Panc1 (cell line): ENCODE measurements around the gene REV1. TPM values are rescaled to one million over a fixed set of nuclear protein-coding genes. Genes with fewer than 3 reads are reported as not detected.

Source experiments
- ATAC-seq: fragments of 200-7000 bp; cut with Tn5 transposase; 2 replicates; pipeline ENCODE4 v1.9.1; 2020; ENCODE audit warnings: mild to moderate bottlenecking, moderate library complexity
- BruUV-seq: library from RNA; stranded (reverse); fragments of 400-500 nt; replicated peaks from 2 replicates; lab custom pipeline; 2021; lab: Mats Ljungman, UMichigan
- CTCF ChIA-PET: fragments of 300-600 bp; sonication (Branson Sonifier 250); formaldehyde crosslinking; loops from one replicate; lab custom pipeline; 2022; ENCODE audit warnings: antibody characterized with exemption; lab: Charles Lee
- POLR2A ChIA-PET: fragments of 300-600 bp; sonication (Branson Sonifier 250); formaldehyde crosslinking; loops from one replicate; lab custom pipeline; 2022; ENCODE audit warnings: antibody characterized with exemption; lab: Charles Lee
- DNase-seq: peaks from one replicate; pipeline ENCODE4 v3.0.0-alpha.2; 2010; ENCODE audit warnings: low read depth, low spot score
- H3K27ac ChIP-seq: 2 replicates; pipeline ENCODE4 v1.5.1; 2011; ENCODE audit warnings: mild to moderate bottlenecking, low read length, inconsistent platforms
- H3K27me3 ChIP-seq: fragments of 200-500 bp; sonication (Bioruptor generic); 2 replicates; pipeline ENCODE4 v1.6.0; 2014; ENCODE audit warnings: low read length, inconsistent platforms; ENCODE audit not compliant: control insufficient read depth, insufficient read depth
- H3K36me3 ChIP-seq: fragments of 200-500 bp; sonication (Bioruptor generic); 2 replicates; pipeline ENCODE4 v1.5.1; 2014; ENCODE audit warnings: inconsistent platforms, mild to moderate bottlenecking, low read length, moderate library complexity; ENCODE audit not compliant: control insufficient read depth, insufficient read depth
- H3K4me1 ChIP-seq: 2 replicates; pipeline ENCODE4 v1.5.1; 2011; ENCODE audit warnings: inconsistent platforms, mild to moderate bottlenecking, low read length, moderate library complexity; ENCODE audit not compliant: control insufficient read depth, insufficient read depth
- H3K4me3 ChIP-seq, 2 experiments: 2 replicates each; pipeline ENCODE4 v1.5.1; 2011 to 2012; ENCODE audit warnings: low read depth in 2 of 2, low read length in 2 of 2, mild to moderate bottlenecking in 2 of 2, inconsistent platforms in 1 of 2, moderate library complexity in 1 of 2
- H3K9me3 ChIP-seq: fragments of 200-500 bp; sonication (Bioruptor generic); 2 replicates; pipeline ENCODE4 v1.5.1; 2014; ENCODE audit warnings: low read depth, mild to moderate bottlenecking, inconsistent platforms, low read length, moderate library complexity; ENCODE audit not compliant: control insufficient read depth, insufficient read depth
- POLR2AphosphoS5 ChIP-seq: IDR thresholded peaks from 2 replicates; pipeline ENCODE4 v1.6.1; 2012; ENCODE audit warnings: mild to moderate bottlenecking, low read depth, low read length, moderate library complexity
- SIN3A ChIP-seq: IDR thresholded peaks from 2 replicates; pipeline ENCODE4 v1.6.1; 2012; ENCODE audit warnings: low read depth, mild to moderate bottlenecking, low read length, moderate library complexity, borderline replicate concordance; ENCODE audit not compliant: insufficient read depth
- TCF7L2 ChIP-seq: IDR thresholded peaks from 2 replicates; pipeline ENCODE4 v1.6.1; 2011; ENCODE audit warnings: mild to moderate bottlenecking, low read depth, low read length, inconsistent platforms
- in situ Hi-C: cut with HindIII; loops from 2 replicates; pipeline ENCODE4 v1.10.0; 2016; ENCODE audit warnings: low sequenced_read_pairs, low pct_unique_long_range_greater_than_20kb
- intact Hi-C: fragments of 100-400 bp; cut with micrococcal nuclease; formaldehyde crosslinking; loops from one replicate; pipeline ENCODE4 v1.10.0; 2022; ENCODE audit not compliant: unreplicated experiment
- total RNA-seq: library from RNA; stranded (reverse); gene quantifications from one replicate; pipeline ENCODE4 v1.2.1, GENCODE V29; 2021; ENCODE audit not compliant: unreplicated experiment
- TF ChIP-seq, protein P1 (sequence below), 2 experiments: IDR thresholded peaks; 2 replicates each; pipeline ENCODE4 v1.6.1; 2011 to 2012; ENCODE audit warnings: low read depth in 2 of 2, control low read depth in 1 of 2, low read length in 1 of 2, mild to moderate bottlenecking in 1 of 2, moderate library complexity in 1 of 2; ENCODE audit not compliant: insufficient read depth in 1 of 2
- TF ChIP-seq, protein P2 (sequence below): fragments of 450-650 bp; IDR thresholded peaks from 2 replicates; pipeline ENCODE4 v1.5.1; 2017; ENCODE audit warnings: mild to moderate bottlenecking

REV1 gene
- total RNA-seq, 1 experiment from 2014 or later: 35.0 TPM

DNA sequence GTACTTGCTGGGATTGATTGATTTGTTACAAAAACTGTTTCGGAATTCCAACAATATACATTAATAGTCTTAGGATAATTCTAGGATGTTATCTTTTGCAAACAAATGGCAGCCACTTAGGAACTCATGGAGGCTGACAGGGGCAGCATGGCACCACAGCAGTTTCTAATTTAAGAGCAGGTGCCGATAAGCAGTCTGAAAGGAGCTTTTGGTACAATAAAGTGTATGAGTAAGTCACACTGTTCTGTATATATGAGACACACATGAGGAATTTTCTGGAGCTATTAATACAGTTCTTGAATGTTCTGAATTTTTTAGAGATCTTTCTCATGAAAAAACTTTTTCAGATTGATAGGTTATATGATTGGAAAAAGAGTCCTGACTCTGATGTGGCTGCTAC, 100.4 kb downstream of the REV1 start:
- ATAC-seq (no peak), DNase-seq (no peak)
- intact Hi-C loops: no loop called here

GRCh38 chr2:99388892-99389291, 100.9 kb downstream of the REV1 start:
- DNase-seq (no peak), ATAC-seq (no peak)
- H3K27me3 ChIP-seq: no peaks in the 10 kb centered on the region
- H3K9me3 ChIP-seq: no peaks in the 10 kb centered on the region
- no peaks in the 10 kb centered on the region for H3K4me1 ChIP-seq
- H3K27ac ChIP-seq: no peak overlapping the region
- intact Hi-C loops (no loop called here), in situ Hi-C loops (no loop called here)
- no peak overlapping the region for H3K4me3 ChIP-seq
- no TSS peak for BruUV-seq
- H3K36me3 ChIP-seq: peaks cover 8% of the 10 kb centered on the region
- ChIA-PET POLR2A (no interaction called here), CTCF (no interaction called here)
- TF ChIP-seq, protein P1, sequence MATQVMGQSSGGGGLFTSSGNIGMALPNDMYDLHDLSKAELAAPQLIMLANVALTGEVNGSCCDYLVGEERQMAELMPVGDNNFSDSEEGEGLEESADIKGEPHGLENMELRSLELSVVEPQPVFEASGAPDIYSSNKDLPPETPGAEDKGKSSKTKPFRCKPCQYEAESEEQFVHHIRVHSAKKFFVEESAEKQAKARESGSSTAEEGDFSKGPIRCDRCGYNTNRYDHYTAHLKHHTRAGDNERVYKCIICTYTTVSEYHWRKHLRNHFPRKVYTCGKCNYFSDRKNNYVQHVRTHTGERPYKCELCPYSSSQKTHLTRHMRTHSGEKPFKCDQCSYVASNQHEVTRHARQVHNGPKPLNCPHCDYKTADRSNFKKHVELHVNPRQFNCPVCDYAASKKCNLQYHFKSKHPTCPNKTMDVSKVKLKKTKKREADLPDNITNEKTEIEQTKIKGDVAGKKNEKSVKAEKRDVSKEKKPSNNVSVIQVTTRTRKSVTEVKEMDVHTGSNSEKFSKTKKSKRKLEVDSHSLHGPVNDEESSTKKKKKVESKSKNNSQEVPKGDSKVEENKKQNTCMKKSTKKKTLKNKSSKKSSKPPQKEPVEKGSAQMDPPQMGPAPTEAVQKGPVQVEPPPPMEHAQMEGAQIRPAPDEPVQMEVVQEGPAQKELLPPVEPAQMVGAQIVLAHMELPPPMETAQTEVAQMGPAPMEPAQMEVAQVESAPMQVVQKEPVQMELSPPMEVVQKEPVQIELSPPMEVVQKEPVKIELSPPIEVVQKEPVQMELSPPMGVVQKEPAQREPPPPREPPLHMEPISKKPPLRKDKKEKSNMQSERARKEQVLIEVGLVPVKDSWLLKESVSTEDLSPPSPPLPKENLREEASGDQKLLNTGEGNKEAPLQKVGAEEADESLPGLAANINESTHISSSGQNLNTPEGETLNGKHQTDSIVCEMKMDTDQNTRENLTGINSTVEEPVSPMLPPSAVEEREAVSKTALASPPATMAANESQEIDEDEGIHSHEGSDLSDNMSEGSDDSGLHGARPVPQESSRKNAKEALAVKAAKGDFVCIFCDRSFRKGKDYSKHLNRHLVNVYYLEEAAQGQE (IDR thresholded peaks at IDR 0.05; ENCODE audit: insufficient read depth in 1 of 2, low read depth in 2 of 2, low read length in 1 of 2): no peak
- no peak for TF ChIP-seq POLR2AphosphoS5
- TF ChIP-seq, protein P2, sequence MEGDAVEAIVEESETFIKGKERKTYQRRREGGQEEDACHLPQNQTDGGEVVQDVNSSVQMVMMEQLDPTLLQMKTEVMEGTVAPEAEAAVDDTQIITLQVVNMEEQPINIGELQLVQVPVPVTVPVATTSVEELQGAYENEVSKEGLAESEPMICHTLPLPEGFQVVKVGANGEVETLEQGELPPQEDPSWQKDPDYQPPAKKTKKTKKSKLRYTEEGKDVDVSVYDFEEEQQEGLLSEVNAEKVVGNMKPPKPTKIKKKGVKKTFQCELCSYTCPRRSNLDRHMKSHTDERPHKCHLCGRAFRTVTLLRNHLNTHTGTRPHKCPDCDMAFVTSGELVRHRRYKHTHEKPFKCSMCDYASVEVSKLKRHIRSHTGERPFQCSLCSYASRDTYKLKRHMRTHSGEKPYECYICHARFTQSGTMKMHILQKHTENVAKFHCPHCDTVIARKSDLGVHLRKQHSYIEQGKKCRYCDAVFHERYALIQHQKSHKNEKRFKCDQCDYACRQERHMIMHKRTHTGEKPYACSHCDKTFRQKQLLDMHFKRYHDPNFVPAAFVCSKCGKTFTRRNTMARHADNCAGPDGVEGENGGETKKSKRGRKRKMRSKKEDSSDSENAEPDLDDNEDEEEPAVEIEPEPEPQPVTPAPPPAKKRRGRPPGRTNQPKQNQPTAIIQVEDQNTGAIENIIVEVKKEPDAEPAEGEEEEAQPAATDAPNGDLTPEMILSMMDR: no peak
- TF ChIP-seq SIN3A: no peak
- no peak for TF ChIP-seq TCF7L2

More for the DNA sequence above, 100.4 kb downstream of the REV1 start:
- ChIA-PET CTCF (no interaction called here), POLR2A (no interaction called here)
- BruUV-seq: no TSS peak
- in situ Hi-C loops: no loop called here
- no peak for TF ChIP-seq SIN3A
- TF ChIP-seq, protein P1 (IDR thresholded peaks at IDR 0.05; ENCODE audit: insufficient read depth in 1 of 2, low read depth in 2 of 2, low read length in 1 of 2): no peak
- TF ChIP-seq, protein P2: no peak
- TF ChIP-seq POLR2AphosphoS5: no peak
- TF ChIP-seq TCF7L2: no peak
- Histone ChIP-seq H3K27ac (no peak overlapping the region), H3K9me3 (no peaks in the 10 kb centered on the region), H3K36me3 (peaks cover 13% of the 10 kb centered on the region), H3K27me3 (no peaks in the 10 kb centered on the region), H3K4me3 (no peak overlapping the region), H3K4me1 (no peaks in the 10 kb centered on the region)
